HepG2 (cell line): Measurements from ENCODE around the gene MEGF11. TPM values are rescaled to one million over a fixed set of nuclear protein-coding genes. Genes with fewer than 3 reads are reported as not detected.
A peak's percentile ranks its signal among the peaks of the same experiment; 100 is the strongest.

Experiments used
- BORCS8-MEF2B ChIP-seq: sonication (generic); formaldehyde crosslinking; IDR thresholded peaks from 2 replicates; pipeline ENCODE4 v1.8.0; 2022; ENCODE audit warnings: mild to moderate bottlenecking, missing genetic modification reagents
- CEBPZ ChIP-seq: IDR thresholded peaks from 2 replicates; pipeline ENCODE4 v1.6.1; 2012; ENCODE audit warnings: low read length, improper control_type of control experiment
- DPF2 ChIP-seq: sonication (generic); formaldehyde crosslinking; IDR thresholded peaks from 2 replicates; pipeline ENCODE4 v1.4.0; 2020; ENCODE audit warnings: mild to moderate bottlenecking, low read depth, missing genetic modification reagents, borderline replicate concordance
- ELK4 ChIP-seq: sonication (generic); formaldehyde crosslinking; IDR thresholded peaks from 2 replicates; pipeline ENCODE4 v1.9.0; 2021; ENCODE audit warnings: missing genetic modification reagents, borderline replicate concordance
- IKZF4 ChIP-seq: sonication (generic); formaldehyde crosslinking; IDR thresholded peaks from 2 replicates; pipeline ENCODE4 v1.5.1; 2020; ENCODE audit warnings: borderline replicate concordance, mild to moderate bottlenecking, low read depth, missing genetic modification reagents; ENCODE audit errors: not compliant biosample characterization
- PHF8 ChIP-seq: sonication (generic); formaldehyde crosslinking; IDR thresholded peaks from 2 replicates; pipeline ENCODE4 v1.5.0; 2020; ENCODE audit warnings: missing genetic modification reagents
- THAP9 ChIP-seq: sonication (generic); formaldehyde crosslinking; IDR thresholded peaks from 2 replicates; pipeline ENCODE4; 2020; ENCODE audit warnings: missing genetic modification reagents, mild to moderate bottlenecking, borderline replicate concordance
- ZBTB26 ChIP-seq: IDR thresholded peaks from 2 replicates; pipeline ENCODE4 v1.6.1; 2016; ENCODE audit warnings: missing compliant biosample characterization, missing genetic modification reagents, borderline replicate concordance
- ZFP36 ChIP-seq: fragments of 150-350 bp; IDR thresholded peaks from 2 replicates; pipeline ENCODE4 v1.6.1; 2018; ENCODE audit warnings: borderline replicate concordance, low read length, low read depth; ENCODE audit not compliant: partially characterized antibody
- ZMAT3 ChIP-seq: sonication (generic); formaldehyde crosslinking; conservative IDR thresholded peaks from 2 replicates; pipeline ENCODE4 v1.7.0; 2021; ENCODE audit warnings: missing genetic modification reagents
- ZNF343 ChIP-seq: sonication (generic); formaldehyde crosslinking; IDR thresholded peaks from 2 replicates; pipeline ENCODE4 v1.4.0; 2020; ENCODE audit warnings: mild to moderate bottlenecking, missing genetic modification reagents
- ZNF557 ChIP-seq: sonication (generic); formaldehyde crosslinking; IDR thresholded peaks from 2 replicates; pipeline ENCODE4 v1.4.0; 2020; ENCODE audit warnings: missing genetic modification reagents
- ZNF7 ChIP-seq: IDR thresholded peaks from 2 replicates; pipeline ENCODE4 v1.6.1; 2016; ENCODE audit warnings: missing biosample characterization, missing genetic modification reagents
- ZXDC ChIP-seq: sonication (generic); formaldehyde crosslinking; IDR thresholded peaks from 2 replicates; pipeline ENCODE4 v1.5.0; 2020; ENCODE audit warnings: mild to moderate bottlenecking, missing genetic modification reagents
- polyA plus RNA-seq, 8 experiments: library from polyadenylated mRNA; depleted of rRNA in 3 of 8; stranded (reverse) in 7 of 8; unstranded in 1 of 8; fragments of >200 nt; fragmentation: Illumina TruSeq in 4 of 8; extraction: Trizol in 4 of 8; gene quantifications; 2 replicates each; pipeline versions ENCODE4 v1.2.1 to v1.2.3, GENCODE V29; 2011 to 2016; ENCODE audit warnings: low read depth in 4 of 8, missing spikeins in 1 of 8, mixed read lengths in 1 of 8; ENCODE audit not compliant: insufficient read depth in 1 of 8
- total RNA-seq, 5 experiments: library from RNA; depleted of rRNA; stranded (reverse); fragments of >200 nt; fragmentation: Illumina TruSeq; extraction: Trizol; gene quantifications; 2 replicates each; pipeline ENCODE4 v1.2.3, GENCODE V29; 2016; ENCODE audit warnings: low read depth in 1 of 5

MEGF11 gene
- total and polyA plus RNA-seq, 2 of the 13 experiments (the other 11 are each of a cell fraction or from before 2014, with no cell fraction given), result not detected

- TF ChIP-seq ZXDC (CRISPR knock-in tag) (no peak; the same call in 1 of the 2 replicates), PHF8 (CRISPR knock-in tag) (peak; percentile 85), ZNF557 (CRISPR knock-in tag) (no peak), IKZF4 (CRISPR knock-in tag) (peak; percentile 90), ZMAT3 (CRISPR knock-in tag) (no peak), ZFP36 (no peak), ZBTB26 (no peak), BORCS8-MEF2B (CRISPR knock-in tag) (peak; percentile 29; the same call in 1 of the 2 replicates), CEBPZ (no peak), ZNF343 (CRISPR knock-in tag) (no peak), ELK4 (CRISPR knock-in tag) (no peak), THAP9 (CRISPR knock-in tag) (no peak), DPF2 (no peak), ZNF7 (no peak)
These were observed 40.0 kb upstream of the MEGF11 start, which contains the start of gene DIS3L (continued) for GRCh38 chr15:66293419-66294156.
